ENCODE data around the gene TF. TPM values are rescaled to one million over a fixed set of nuclear protein-coding genes. Genes with fewer than 3 reads are reported as not detected.

TF gene
- total and polyA plus RNA-seq, 12 donors, result 0.24 to 11.6 (median 3.5) TPM

DNA sequence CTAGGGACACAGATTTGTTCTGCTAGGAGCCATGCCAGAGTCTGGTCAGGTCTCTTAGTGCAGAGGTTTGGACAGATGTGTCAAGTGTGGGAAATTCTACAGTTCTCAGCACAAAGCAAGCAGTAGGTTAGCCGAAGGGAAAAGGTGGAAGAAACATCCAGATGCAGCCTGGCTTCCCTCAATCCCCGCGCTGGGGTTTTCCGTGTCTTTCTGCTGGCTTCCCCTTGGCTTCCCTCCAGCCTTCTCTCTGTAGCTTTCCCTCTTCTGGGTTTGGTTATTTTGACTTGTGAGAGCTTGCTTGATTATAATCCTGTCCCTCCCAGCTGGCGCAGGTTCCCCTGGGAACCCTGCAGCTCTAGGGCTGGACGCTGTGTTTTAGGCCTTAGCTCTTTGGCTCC, 4.1 kb downstream of the TF start:
- no peaks in the 10 kb centered on the region for H3K9me3 ChIP-seq
- intact Hi-C loops (cut with DNase I), result no loop called here
- ATAC-seq (peak in 3 of 8 donors; percentile 21 to 41 (median 30)), DNase-seq (peak in 1 of 2 donors; percentile 29)
- TF ChIP-seq, protein P1, sequence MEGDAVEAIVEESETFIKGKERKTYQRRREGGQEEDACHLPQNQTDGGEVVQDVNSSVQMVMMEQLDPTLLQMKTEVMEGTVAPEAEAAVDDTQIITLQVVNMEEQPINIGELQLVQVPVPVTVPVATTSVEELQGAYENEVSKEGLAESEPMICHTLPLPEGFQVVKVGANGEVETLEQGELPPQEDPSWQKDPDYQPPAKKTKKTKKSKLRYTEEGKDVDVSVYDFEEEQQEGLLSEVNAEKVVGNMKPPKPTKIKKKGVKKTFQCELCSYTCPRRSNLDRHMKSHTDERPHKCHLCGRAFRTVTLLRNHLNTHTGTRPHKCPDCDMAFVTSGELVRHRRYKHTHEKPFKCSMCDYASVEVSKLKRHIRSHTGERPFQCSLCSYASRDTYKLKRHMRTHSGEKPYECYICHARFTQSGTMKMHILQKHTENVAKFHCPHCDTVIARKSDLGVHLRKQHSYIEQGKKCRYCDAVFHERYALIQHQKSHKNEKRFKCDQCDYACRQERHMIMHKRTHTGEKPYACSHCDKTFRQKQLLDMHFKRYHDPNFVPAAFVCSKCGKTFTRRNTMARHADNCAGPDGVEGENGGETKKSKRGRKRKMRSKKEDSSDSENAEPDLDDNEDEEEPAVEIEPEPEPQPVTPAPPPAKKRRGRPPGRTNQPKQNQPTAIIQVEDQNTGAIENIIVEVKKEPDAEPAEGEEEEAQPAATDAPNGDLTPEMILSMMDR (IDR thresholded peaks at IDR 0.05), result no peak
- WGBS, 2 donors, result 44 to 53% methylated on average over 6 of the region's 6 CpGs
- no peaks in the 10 kb centered on the region for H3K36me3 ChIP-seq
- peaks cover 0 to 20% (median 7%) of the 10 kb centered on the region in 9 donors for H3K4me1 ChIP-seq
- H3K27ac ChIP-seq, result no peak overlapping the region
- H3K27me3 ChIP-seq, result peaks cover 0 to 39% (median 21%) of the 10 kb centered on the region in 7 donors
- H3K4me3 ChIP-seq, result no peak overlapping the region

DNA sequence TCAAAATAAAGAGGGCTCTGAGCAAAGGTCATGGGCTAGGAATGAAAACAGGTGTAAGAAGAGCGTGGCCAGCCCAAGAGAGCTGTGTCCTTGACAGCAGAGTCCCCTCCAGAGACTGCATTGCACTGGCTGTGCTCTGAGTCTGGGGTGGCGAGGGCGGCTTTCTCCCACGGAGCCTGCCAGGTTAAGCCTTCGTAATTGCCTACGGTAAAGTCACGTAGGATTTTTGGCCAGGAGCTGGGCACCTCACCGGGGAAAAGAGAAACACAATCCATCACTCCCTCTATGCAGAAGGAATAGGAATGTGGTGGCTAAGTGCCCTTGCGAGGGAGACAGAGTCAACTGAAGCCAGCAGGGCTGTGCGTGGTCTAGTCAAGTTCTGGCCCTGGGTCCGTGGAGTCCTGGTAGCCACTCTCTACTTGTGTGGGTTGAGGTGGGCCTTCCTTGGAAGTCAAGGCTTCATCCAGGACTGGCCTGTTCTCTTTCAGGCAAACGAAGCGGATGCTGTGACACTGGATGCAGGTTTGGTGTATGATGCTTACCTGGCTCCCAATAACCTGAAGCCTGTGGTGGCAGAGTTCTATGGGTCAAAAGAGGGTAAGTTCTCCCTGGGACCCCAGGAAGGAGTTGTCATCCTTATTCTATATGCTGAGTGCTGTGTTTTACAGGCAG, 7.0 kb downstream of the TF start:
- TF ChIP-seq, protein P1 (IDR thresholded peaks at IDR 0.05), result no peak
- H3K27ac ChIP-seq, result no peak overlapping the region
- no peaks in the 10 kb centered on the region for H3K36me3 ChIP-seq
- no peak for DNase-seq
- H3K27me3 ChIP-seq, result peaks cover 0 to 11% (median 0%) of the 10 kb centered on the region in 7 donors
- WGBS, 2 donors, result 93 to 94% methylated on average over 13 of the region's 13 CpGs
- no peak for ATAC-seq
- intact Hi-C loops (cut with DNase I), result no loop called here
- H3K9me3 ChIP-seq, result no peaks in the 10 kb centered on the region
- no peak overlapping the region for H3K4me3 ChIP-seq
- H3K4me1 ChIP-seq, result peaks cover 0 to 7% (median 0%) of the 10 kb centered on the region in 9 donors

DNA sequence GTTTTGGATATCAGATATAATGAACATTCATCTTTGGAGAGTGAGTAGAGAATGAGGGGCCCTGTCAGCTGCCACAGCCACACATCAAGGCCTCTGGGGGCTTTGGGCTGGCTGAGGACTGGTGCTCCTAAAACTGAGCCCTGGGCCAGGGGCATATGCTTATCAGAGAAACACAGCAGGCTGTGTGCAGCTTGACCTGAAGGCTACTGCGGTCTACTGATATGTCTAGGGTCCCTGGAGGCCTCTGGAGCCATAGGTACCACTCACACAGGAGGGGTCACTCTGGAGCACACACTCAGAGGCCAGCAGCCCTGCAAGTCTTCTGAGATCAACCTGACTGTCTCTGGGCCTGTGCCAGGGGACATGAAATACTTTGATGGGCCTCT, 7.6 kb downstream of the TF start:
- TF ChIP-seq, protein P1 (IDR thresholded peaks at IDR 0.05), result no peak
- Histone ChIP-seq H3K27me3 (peaks cover 0 to 5% (median 0%) of the 10 kb centered on the region in 7 donors), H3K9me3 (no peaks in the 10 kb centered on the region), H3K27ac (no peak overlapping the region), H3K4me3 (no peak overlapping the region), H3K4me1 (peaks cover 0 to 7% (median 0%) of the 10 kb centered on the region in 9 donors), H3K36me3 (no peaks in the 10 kb centered on the region)
- ATAC-seq (no peak), DNase-seq (no peak)
- WGBS, 2 donors, result 70 to 100% methylated on average over 1 of the region's 1 CpG
- intact Hi-C loops (cut with DNase I), result no loop called here

DNA sequence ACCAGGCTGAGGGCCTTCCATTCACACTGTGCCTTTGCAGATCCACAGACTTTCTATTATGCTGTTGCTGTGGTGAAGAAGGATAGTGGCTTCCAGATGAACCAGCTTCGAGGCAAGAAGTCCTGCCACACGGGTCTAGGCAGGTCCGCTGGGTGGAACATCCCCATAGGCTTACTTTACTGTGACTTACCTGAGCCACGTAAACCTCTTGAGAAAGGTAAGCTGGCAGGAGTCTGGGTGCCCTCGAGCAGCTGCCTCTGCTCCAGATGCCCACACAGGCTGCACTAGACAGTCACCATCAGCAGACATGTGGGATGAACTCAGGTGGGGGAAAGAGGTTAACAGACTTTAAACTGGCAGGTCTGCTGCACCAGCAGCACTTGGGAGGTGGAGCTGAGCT, 8.3 kb downstream of the TF start:
- Histone ChIP-seq H3K9me3 (no peaks in the 10 kb centered on the region), H3K27ac (no peak overlapping the region), H3K36me3 (no peaks in the 10 kb centered on the region), H3K27me3 (no peaks in the 10 kb centered on the region), H3K4me1 (peaks cover 0 to 7% (median 0%) of the 10 kb centered on the region in 9 donors), H3K4me3 (no peak overlapping the region)
- 91 to 95% methylated on average over 5 of the region's 5 CpGs for WGBS, 2 donors
- intact Hi-C loops (cut with DNase I), result no loop called here
- ATAC-seq (no peak), DNase-seq (no peak)
- TF ChIP-seq, protein P1 (IDR thresholded peaks at IDR 0.05), result no peak

Data from heart right ventricle (tissue), 16 donors.